ENCODE data around the gene STUB1.

The STUB1 gene

DNA sequence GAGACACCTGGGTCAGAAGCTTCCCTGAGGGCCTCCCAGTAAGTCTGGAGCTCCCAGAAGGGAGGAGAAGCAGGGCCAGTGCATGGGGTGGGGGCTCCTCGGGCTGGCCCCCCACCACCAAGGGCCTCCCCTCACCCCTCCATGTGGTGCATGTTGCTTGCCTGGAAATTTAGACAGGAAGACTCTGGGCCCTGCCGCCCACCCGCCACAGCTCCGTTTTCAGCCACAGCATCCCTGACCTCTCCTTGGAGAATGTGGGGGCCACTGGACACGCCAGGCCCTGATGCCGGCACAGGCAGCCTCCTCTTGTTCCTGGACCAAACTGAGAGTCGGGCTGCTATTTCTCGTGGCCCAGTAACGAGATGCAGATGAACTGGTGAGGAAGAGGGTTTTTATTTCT, 41.4 kb upstream of the STUB1 start:
- H3K4me1 Mint-ChIP-seq (ENCODE audit: low read depth), result peaks cover 10% of the 10 kb centered on the region
- no peak overlapping the region for H3K27ac Mint-ChIP-seq
- no peaks in the 10 kb centered on the region for H3K27me3 Mint-ChIP-seq (ENCODE audit: low read depth)
- H3K9me3 Mint-ChIP-seq, result no peaks in the 10 kb centered on the region
- DNase-seq (ENCODE audit: low spot score), result no peak
- no peak overlapping the region for H3K4me3 Mint-ChIP-seq
- peaks cover 2% of the 10 kb centered on the region for H3K36me3 Mint-ChIP-seq (ENCODE audit: low read depth)

DNA sequence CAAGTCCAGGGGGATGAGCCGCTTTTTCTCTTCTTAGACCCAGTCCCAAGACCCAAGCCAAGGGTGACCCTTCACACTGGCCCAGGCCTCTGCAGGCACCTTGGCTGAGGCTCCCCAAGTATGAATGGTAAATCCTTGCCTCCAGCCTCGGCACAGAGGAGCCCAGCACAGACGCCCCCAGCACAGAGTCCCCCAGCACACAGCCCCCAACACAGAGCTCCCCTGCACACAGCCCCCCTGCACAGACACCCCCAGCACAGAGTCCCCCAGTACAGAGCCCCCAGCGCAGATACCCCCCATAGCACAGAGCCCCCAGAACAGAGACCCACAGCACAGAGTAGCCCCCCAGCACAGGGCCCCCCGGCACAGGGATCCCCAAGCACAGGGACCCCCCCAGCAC, 39.6 kb upstream of the STUB1 start:
- Mint-ChIP-seq H3K9me3 (no peaks in the 10 kb centered on the region), H3K36me3 (ENCODE audit: low read depth) (peaks cover 2% of the 10 kb centered on the region), H3K27ac (peak overlapping the region; percentile 60), H3K4me1 (ENCODE audit: low read depth) (peaks cover 15% of the 10 kb centered on the region), H3K4me3 (peak overlapping the region; percentile 69), H3K27me3 (ENCODE audit: low read depth) (no peaks in the 10 kb centered on the region)
- no peak for DNase-seq (ENCODE audit: low spot score)

DNA sequence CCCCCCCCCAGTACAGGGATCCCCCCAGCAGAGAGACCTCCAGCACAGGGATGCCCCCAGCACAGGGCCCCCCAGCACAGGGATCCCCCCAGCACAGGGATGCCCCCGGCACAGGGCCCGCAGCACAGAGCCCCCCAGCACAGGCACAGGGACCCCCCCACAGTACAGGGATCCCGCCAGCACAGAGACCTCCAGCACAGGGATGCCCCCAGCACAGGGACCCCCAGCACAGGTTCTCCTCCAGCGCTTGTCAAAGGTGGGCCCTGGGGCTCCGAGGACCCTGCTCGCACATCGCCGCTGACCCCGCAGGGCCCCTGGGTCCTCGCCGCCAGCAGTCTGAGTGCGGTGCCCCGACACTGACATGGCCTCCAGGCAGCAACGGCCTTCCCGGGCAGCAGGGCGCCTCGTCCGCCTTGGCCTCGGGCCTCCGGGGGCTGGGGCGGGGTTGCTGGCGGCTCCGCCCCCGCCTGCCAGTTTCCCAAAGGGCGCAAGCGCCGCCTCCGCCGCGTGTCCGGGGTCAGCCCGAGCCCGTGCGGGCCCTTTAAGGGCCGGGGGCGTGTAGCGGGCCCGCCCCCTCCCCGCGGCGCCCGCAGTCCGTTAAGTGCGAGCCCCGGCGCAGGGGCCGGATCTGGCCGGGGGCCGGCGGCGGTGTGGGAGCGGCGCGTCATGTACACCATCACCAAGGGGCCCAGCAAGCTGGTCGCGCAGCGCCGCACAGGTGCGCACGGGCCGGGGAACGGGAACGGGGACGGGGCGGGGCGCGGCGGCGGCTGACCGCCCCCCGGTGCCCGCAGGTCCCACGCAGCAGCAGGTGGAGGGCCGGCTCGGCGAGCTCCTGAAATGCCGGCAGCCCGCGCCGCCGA, 38.7 kb upstream of the STUB1 start, which contains the start of gene MCRIP2:
TSS of gene MCRIP2 (plus strand) at position 503 of the 863 bp plus-strand sequence. CDS start at position 667, 164 bp downstream.
- Mint-ChIP-seq H3K4me1 (ENCODE audit: low read depth) (peaks cover 12% of the 10 kb centered on the region), H3K36me3 (ENCODE audit: low read depth) (peaks cover 2% of the 10 kb centered on the region), H3K4me3 (peak within 1 kb of the TSS; percentile 75), H3K27ac (peak within 1 kb of the TSS; percentile 60), H3K27me3 (ENCODE audit: low read depth) (no peaks in the 10 kb centered on the region), H3K9me3 (no peaks in the 10 kb centered on the region)
- peak; percentile 89 for DNase-seq (ENCODE audit: low spot score)

DNA sequence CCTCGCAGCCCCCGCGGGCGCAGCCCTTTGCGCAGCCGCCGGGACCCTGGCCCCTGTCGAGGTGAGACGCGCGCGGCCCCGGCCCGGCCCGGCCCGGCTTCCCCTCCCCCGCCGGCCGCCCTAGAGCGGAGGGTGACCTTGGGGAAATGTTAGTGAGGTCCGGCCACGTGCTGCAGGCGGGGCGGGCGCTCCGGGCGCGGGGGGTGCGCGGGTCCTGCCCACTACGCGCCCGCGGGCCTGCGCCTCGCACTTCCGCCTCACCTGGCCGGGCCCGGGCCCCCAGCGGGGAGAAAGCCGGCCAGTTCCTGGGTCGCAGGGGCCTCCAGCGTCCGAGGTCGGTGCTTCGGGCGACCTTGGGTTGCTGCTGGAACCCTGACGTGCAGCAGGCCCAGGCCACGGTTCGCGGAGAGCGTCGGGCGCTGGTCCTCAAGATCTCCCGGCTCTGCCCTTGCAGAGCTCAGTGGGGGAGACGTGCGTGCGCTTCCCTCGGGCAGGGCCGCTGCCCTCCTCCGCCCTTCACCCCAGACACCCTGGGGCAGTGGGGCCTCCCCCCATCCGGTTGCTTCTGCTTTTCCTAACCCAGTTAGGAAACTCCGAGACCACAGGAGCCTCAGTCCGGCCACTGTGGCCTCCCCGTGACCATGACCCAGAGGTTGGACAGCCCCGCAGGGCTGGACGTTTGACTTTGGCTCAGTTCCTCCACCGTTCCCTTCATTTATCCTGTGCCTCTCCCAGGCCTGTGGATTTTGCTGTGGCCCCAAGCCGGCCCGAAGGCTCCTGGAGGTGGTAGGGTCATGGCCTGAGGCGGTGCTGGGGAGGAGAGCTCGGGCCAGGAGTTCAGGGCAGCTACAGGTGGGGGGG, 37.8 kb upstream of the STUB1 start:
- Mint-ChIP-seq H3K27ac (peak overlapping the region; percentile 41), H3K4me1 (ENCODE audit: low read depth) (peaks cover 9% of the 10 kb centered on the region), H3K27me3 (ENCODE audit: low read depth) (no peaks in the 10 kb centered on the region), H3K9me3 (no peaks in the 10 kb centered on the region), H3K36me3 (ENCODE audit: low read depth) (no peaks in the 10 kb centered on the region), H3K4me3 (peak overlapping the region; percentile 75)
- DNase-seq (ENCODE audit: low spot score), result peak; percentile 44

DNA sequence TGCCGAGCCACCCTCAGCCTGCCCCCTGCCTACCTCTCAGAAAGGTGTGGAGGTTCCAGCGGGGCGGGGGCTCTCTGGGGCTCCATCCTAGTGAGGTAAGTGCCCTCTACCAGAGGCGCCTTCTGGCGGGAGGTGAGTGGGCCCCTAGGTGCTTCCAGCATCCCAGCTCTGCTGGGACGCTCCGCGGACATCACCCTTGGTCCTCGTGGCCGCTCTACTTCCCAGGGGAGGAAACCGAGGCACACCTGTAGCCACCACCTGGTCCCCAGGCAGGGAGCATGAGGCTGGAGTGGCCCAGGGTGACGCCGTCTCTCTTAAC, 37.2 kb upstream of the STUB1 start:
- no peaks in the 10 kb centered on the region for H3K27me3 Mint-ChIP-seq (ENCODE audit: low read depth)
- H3K9me3 Mint-ChIP-seq, result no peaks in the 10 kb centered on the region
- peaks cover 9% of the 10 kb centered on the region for H3K4me1 Mint-ChIP-seq (ENCODE audit: low read depth)
- no peaks in the 10 kb centered on the region for H3K36me3 Mint-ChIP-seq (ENCODE audit: low read depth)
- H3K27ac Mint-ChIP-seq, result peak overlapping the region; percentile 41
- H3K4me3 Mint-ChIP-seq, result peak overlapping the region; percentile 75
- DNase-seq (ENCODE audit: low spot score), result no peak

DNA sequence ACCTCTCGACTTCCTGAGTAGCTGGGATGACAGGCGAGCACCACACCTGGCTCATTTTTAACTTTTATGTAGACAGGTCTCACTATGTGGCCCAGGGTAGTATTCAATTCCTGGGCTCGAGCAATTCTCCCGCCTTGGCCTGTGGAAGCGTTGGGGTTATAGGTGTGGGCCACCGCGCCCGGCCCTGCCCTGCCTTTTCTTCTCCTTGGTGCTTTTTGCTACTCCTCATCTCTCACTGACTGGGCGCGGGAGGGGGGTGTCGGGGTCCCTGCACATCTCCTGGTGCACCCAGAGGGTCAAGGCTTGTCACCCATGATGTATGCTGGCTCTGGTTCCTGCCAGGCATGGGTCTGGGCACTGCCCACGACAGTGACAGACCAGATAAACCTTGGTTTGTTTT, 35.7 kb upstream of the STUB1 start:
- no peaks in the 10 kb centered on the region for H3K27me3 Mint-ChIP-seq (ENCODE audit: low read depth)
- peak overlapping the region; percentile 55 for H3K4me3 Mint-ChIP-seq
- DNase-seq (ENCODE audit: low spot score), result no peak
- no peaks in the 10 kb centered on the region for H3K36me3 Mint-ChIP-seq (ENCODE audit: low read depth)
- H3K4me1 Mint-ChIP-seq (ENCODE audit: low read depth), result peaks cover 9% of the 10 kb centered on the region
- no peaks in the 10 kb centered on the region for H3K9me3 Mint-ChIP-seq
- H3K27ac Mint-ChIP-seq, result peak overlapping the region; percentile 21

DNA sequence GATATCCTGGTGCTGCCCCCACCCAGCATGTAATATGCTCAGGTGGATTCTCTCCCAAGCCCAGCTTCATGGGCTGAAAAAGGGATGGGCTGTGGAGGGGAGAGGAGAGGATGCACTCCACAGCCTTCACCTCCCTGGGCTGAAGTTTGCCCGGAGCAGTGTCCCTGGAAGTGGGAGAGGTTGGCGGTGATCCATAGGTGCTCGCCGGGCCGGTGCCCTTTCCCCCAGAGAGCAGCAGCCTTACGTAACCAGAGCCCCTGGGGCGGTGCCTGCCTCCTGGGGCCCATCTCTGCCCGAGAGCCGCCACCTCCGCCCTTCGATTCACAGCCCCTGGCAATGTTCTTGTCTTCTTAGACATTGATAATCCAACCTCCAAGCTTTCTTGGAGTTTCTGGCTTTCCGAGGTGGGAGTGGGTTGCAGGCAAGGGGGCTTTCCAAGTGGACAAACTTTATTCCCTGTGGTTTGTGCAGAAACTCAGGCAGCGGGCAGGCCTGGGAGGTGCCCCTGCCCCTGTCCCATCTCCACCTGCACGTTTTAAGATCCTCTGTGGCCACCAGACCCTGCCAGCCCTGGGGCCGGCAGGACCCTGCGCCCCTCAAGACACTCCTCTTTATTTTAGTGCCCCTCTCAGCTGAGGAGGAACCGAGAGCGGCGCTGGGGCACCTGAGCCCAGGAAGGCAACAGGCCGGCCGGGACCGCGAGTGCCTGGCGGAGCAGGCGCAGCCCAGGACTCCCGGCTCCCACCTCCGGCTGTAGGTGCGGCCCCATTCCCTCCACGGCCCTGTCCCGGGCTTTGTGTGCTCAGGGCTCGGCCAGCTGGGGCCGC, 34.1 kb upstream of the STUB1 start:
- H3K4me1 Mint-ChIP-seq (ENCODE audit: low read depth), result peaks cover 9% of the 10 kb centered on the region
- no peaks in the 10 kb centered on the region for H3K27me3 Mint-ChIP-seq (ENCODE audit: low read depth)
- H3K9me3 Mint-ChIP-seq, result no peaks in the 10 kb centered on the region
- DNase-seq (ENCODE audit: low spot score), result no peak
- H3K36me3 Mint-ChIP-seq (ENCODE audit: low read depth), result no peaks in the 10 kb centered on the region
- no peak overlapping the region for H3K4me3 Mint-ChIP-seq
- H3K27ac Mint-ChIP-seq, result no peak overlapping the region

DNA sequence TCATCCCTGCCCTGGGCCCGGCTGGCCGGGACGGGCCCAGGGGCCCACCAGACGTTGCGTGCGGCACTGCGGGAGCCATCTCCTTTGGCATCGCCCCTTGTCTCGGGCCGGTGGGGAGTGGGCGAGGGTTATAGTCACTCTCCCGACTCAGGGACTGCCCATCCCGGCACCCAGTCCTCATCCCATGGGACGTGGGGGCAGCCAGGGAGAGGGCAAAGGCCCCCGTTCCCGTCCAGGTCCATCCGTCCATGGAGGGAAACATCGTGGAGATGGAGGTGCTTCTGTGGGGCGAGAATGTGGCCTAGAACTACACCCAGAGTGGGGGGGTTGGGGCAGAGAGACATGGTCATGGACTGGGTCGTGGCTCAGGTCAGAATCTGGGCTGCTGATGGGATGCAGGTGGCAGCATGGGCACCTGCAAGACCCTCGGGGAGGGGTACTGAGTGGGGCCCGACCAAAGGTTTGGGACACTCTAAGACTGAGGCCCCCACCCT, 33.5 kb upstream of the STUB1 start:
- Mint-ChIP-seq H3K4me3 (no peak overlapping the region), H3K9me3 (no peaks in the 10 kb centered on the region), H3K4me1 (ENCODE audit: low read depth) (peaks cover 9% of the 10 kb centered on the region), H3K27me3 (ENCODE audit: low read depth) (no peaks in the 10 kb centered on the region), H3K27ac (no peak overlapping the region), H3K36me3 (ENCODE audit: low read depth) (no peaks in the 10 kb centered on the region)
- no peak for DNase-seq (ENCODE audit: low spot score)

DNA sequence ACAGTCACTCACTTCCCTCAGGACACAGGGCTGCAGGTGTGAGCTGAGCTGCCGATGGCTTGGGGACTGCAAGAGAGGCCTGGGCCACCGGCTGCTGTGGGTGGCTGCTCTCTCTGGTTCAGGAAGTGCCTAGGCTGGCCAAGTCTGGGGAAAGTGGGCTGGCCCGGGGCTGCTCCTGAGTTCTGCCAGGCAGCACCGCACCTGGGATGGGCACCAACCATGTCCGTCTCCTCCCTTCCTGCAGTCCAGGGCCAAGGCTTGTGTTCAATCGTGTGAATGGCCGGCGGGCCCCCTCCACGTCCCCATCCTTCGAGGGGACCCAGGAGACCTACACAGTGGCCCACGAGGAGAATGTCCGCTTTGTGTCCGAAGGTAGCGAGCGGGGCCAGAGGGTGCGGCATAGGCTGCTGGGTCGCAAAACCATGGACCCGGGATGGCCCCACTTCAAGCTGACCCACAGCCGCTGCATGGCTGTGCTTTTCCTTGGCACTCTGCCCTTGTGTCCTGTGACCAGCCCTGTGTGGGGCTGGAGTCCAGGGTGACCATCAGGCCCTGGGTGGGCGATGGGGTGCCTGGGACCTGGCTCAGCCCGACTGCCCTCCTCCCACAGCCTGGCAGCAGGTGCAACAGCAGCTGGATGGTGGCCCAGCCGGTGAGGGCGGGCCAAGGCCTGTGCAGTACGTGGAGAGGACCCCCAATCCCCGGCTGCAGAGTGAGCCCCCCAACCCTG, 32.9 kb upstream of the STUB1 start:
- Mint-ChIP-seq H3K27me3 (ENCODE audit: low read depth) (no peaks in the 10 kb centered on the region), H3K4me1 (ENCODE audit: low read depth) (peaks cover 9% of the 10 kb centered on the region), H3K9me3 (no peaks in the 10 kb centered on the region), H3K4me3 (no peak overlapping the region), H3K27ac (no peak overlapping the region), H3K36me3 (ENCODE audit: low read depth) (no peaks in the 10 kb centered on the region)
- DNase-seq (ENCODE audit: low spot score), result no peak

DNA sequence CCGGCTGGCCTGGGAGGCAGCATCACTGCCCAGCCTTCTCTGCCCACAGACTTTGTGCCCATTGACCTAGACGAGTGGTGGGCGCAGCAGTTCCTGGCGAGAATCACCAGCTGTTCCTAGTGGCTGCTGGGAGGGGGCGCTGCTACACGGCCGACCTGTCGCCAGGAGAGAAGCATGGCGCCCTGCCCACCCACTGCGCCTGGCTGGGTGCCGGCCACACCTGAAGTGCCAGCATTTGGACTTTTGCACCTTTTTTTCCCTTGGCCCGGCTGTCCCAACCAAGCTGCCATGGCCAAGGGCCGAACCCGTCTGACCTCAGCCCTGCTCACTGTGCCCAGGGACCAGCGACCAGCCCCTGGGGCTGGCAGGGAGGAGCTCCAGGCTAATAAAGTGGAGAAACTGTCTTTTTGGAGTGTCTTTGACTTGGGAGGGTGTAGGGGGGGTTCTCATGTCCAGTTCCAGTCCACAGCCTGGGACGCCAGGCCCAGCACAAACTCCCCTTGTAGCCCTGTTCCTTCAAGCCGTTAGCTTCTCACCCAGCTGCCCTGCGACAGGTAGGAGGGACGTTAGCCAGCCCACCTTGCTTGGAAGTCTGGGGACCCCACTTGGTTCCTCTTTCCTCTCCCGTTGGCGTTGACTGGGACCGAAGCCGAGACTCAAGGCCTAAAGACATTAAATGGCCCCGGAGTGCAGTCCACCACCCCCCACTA, 32.0 kb upstream of the STUB1 start:
- H3K9me3 Mint-ChIP-seq, result no peaks in the 10 kb centered on the region
- peaks cover 9% of the 10 kb centered on the region for H3K4me1 Mint-ChIP-seq (ENCODE audit: low read depth)
- peak; percentile 40 for DNase-seq (ENCODE audit: low spot score)
- no peaks in the 10 kb centered on the region for H3K36me3 Mint-ChIP-seq (ENCODE audit: low read depth)
- peak overlapping the region; percentile 78 for H3K4me3 Mint-ChIP-seq
- peak overlapping the region; percentile 69 for H3K27ac Mint-ChIP-seq
- no peaks in the 10 kb centered on the region for H3K27me3 Mint-ChIP-seq (ENCODE audit: low read depth)

DNA sequence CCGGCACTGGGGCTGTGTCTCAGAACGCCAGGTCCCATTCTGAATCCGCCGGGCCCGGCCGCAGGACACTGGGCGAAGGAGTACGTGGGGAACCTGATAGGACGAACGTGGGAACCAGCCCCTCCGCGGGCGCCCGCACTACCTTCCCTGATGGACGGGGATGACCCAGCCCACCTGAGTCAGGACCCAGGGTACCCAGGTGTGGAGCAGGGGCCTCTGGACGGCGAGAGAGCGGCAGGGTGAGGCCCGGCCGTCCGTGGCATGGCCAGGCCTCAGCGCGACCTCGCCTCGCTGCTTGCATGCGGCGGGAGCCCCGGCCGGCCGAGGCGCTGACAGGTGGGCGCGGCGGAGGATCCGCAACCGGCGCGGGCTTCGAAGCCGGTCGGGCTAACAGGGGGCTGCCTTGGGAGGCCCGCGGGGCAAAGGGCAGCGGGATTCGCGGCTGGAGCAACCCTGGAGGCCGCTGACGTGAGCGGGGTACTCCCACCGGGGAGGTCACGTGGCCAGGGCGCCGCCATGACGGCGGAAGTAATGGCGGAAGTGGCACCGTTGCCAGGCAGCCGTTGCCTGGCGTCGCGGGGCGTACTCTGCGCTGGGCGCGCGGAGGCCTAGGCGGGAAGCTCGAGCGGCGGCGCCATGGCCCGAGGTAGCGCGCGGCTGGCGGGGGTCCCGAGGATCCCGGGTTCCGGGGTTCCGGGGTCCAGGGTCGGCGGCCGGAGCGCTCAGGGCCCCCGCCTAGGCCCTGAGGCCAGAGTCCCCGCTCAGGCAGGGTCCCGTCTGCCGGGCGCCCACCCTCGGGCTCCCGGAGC, 31.2 kb upstream of the STUB1 start, which contains the start of gene WDR90:
TSS of gene WDR90 (plus strand) at position 585 of the 809 bp plus-strand sequence. CDS start at position 637, 52 bp downstream.
- H3K4me3 Mint-ChIP-seq, result peak within 1 kb of the TSS; percentile 78
- peak; percentile 93 for DNase-seq (ENCODE audit: low spot score)
- H3K4me1 Mint-ChIP-seq (ENCODE audit: low read depth), result peaks cover 6% of the 10 kb centered on the region
- no peaks in the 10 kb centered on the region for H3K36me3 Mint-ChIP-seq (ENCODE audit: low read depth)
- H3K27me3 Mint-ChIP-seq (ENCODE audit: low read depth), result no peaks in the 10 kb centered on the region
- peak within 1 kb of the TSS; percentile 69 for H3K27ac Mint-ChIP-seq
- H3K9me3 Mint-ChIP-seq, result no peaks in the 10 kb centered on the region

DNA sequence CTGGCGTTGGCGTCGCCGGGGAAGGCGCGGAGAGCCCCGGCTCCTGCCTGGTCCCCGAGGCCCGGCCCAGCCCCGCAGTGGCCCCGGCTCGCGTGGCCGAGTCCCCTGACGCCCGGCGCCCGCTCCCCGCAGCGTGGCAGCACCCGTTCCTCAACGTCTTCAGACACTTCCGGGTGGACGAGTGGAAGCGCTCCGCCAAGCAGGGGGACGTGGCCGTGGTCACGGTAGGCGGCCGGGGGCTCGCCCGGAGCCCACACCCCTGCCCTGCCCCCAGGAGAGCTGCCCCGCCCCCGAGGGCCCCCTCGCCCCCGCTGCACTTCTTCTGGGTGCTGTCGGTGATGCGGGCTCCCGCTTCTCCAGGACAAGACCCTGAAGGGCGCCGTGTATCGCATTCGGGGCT, 30.6 kb upstream of the STUB1 start:
- Mint-ChIP-seq H3K27ac (peak overlapping the region; percentile 43), H3K9me3 (no peaks in the 10 kb centered on the region)

More for the DNA sequence above, 30.6 kb upstream of the STUB1 start:
- H3K27me3 Mint-ChIP-seq (ENCODE audit: low read depth), result no peaks in the 10 kb centered on the region
- no peaks in the 10 kb centered on the region for H3K36me3 Mint-ChIP-seq (ENCODE audit: low read depth)
- H3K4me3 Mint-ChIP-seq, result peak overlapping the region; percentile 77
- H3K4me1 Mint-ChIP-seq (ENCODE audit: low read depth), result peaks cover under 1% of the 10 kb centered on the region
- DNase-seq (ENCODE audit: low spot score), result no peak
